Jurkat, Clone E6-1 (cell line): ENCODE data around the gene HOXA13.

Source experiments
- DNase-seq: peaks from one replicate; pipeline ENCODE4 v3.0.0-alpha.2; 2011; ENCODE audit warnings: low read depth, low spot score
- H3K4me3 ChIP-seq: 2 replicates; pipeline ENCODE4 v1.5.1; 2011; ENCODE audit warnings: mild to moderate bottlenecking, low read length, control low read depth, moderate library complexity

Gene HOXA13

DNA sequence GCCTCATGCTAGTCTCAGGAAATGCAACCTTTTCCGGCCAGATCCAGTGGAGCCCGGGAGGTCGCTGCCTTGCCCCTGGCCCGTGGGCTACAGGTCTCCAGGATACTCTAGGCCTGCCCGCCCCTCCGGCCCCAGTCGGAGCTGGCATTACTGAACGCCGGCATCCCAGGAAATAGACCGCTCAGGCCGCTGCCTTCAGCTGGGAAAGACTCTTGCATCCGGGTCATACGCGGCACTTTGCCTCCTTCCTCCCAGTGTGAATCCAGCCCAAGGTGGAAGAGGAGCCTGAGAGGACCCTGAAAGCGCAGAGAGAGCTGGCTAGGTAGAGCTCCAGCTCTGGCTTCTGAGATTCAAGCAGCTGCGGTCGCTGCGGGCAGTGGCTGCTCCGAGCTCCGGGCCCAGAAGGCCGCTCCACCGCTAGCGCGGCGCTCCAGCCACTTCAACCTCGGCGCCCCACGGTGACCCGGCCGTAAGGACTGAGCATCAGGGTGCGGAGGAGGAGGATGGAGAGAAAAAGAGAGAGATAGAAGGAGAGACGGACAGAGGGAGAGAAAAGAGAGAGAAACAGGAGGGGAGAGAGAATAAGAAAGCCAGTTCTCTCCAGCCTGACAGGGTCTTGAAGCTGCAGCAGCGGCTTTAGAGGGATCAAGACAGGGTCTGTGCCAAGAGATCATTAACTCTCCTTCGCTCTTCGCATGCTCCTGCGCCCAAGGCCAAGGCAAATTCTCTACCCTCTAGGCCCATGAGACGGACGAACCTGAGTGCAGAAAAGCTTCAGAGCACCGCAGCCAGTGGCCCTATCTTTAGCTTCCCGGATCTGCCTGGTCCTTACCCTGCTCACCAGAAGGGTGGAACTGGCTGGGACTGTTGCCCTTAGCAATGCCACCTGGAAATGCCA, 24.0 kb downstream of the HOXA13 start:
- no peak for DNase-seq

DNA sequence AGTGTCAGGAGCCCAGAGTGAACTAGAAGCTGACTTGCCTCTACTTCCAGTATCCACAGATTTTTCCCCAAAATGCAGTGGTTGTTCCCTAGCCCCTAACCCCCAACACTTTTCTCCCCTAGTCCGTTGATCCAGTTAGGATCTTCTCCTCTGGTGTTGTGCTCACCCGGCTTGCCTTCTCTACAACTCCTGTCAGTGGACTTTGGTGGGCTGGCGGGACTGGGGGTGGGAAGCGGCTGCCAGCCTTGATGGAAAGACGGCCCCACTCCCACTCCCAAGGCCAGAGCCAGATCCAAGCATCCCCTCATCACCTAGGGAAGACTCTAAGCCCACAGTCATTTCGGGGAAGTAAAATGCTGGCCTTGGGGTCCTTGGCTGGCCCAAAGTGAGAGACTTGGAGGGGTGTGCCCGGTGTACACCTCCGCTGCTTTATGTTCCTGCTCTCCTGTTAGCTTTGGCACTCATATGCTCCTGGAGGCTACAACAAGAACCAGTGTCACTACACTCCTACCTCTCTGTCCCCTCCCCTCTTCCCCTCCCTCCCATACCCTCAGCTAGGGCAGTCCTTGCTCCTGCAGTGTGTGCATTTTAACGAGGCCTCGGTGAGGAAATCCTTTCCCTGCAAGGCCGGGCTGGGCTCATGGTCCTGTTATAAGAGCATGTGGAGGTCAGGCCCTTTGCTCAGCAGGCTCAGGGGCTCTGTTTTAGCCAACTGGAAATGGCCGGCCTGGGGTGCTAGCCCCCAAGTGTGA, 24.8 kb downstream of the HOXA13 start:
- H3K4me3 ChIP-seq = no peak overlapping the region
- DNase-seq = no peak

More for the DNA sequence above, 24.0 kb downstream of the HOXA13 start:
- no peak overlapping the region for H3K4me3 ChIP-seq

DNA sequence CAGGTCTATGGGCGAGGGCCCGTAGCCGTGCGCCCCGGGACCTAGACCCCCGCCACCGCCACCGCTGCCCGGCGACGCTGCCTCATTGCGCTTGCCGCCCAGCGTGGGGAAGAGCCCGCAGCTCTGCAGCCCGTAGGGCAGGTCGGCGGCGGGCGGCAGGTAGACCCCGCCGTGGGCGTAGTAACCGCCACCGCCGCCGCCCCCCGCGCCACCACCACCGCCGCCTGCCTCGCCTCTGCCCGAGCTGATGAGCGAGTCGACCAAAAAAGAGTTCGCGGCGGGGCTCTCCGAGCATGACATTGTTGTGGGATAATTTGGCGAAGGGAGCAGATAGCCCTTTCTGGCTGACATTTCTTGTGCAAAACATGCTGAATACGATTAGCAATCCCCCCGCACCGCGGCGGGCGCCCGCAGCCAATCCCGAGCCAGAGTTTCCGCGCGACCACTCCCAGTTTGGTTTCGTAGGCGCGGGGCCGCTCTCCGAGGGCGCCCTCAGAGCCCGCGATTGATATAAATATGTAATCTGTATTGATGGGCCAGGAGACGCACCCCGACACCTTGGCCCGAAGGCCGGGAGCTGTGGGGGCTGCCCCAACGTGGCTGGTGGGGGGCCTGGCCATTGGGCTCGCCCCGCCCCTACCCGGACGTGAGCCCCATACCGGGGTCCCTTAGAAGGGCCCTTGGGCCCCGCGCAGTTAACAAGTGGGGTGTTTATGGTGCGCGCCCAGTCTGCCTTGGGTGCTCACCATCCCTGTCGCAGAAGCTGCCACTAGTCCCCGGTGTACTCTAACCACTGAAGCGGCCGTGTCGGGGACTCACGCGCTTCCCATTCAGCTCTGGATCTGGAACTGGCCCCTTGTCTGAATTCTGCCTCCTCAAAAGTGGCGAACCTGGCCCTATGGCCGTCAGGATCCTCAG, 25.7 kb downstream of the HOXA13 start, which contains the start of gene HOXA10:
HOXA10 (minus strand) TSS at position 365 of the 918 bp plus-strand sequence; CDS start at position 351, 14 bp downstream.
- no peak for DNase-seq
- no peak within 1 kb of the TSS for H3K4me3 ChIP-seq

DNA sequence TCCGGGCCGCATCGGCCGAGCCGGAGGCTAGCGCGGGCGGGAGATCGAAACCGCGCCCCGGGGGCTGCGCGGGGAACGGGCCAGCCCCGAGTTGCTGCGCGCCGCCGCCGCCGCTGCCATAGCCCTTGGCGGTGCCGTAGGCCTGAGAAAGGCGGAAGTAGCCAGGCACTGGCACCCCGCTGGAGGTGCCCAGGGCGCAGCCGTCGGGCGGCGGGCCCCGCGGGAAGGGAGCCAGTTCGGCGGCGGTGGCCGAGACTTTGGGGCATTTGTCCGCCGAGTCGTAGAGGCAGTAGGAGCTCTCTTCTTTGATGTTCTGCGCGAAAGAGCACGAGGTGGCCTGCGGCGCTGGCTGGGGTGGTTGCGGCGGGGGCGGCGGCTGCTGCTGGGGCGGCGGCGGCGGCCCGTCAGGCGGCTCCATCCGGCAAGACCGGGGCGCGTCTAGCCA, 26.4 kb downstream of the HOXA13 start:
- no peak overlapping the region for H3K4me3 ChIP-seq
- no peak for DNase-seq

DNA sequence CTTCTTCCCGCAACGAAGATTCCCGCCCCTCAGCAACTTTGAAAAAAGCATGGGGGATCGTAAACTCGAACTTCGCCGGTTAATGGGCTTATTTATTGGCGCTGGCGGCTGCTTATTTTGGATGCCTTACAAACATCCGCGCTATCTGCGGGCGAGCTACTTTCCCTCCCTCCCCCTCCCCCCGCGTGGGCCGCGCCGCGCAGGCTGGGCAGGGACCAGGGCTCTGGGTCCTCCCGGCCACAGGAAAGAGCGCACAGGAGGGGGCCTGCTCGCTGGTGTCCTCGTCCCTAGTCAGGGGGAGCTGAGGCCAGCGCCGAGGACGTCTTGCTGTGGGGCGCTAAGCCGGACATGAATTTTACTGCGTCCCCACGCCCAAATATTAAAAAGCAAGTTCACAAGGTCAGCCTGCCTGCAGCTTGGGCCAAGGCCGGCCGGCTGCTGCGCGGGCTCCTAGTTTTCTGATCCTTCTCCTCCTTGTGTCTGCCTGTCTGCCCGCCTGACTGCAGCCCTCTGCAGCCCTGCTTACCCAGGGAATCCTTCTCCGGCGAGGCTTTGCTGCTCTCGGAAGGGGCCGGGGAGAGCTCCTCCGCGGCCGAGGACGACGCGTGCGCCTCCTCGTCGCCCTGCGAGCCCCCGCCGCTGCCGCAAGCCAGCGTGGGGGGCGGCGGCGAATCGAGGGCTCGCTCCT, 26.9 kb downstream of the HOXA13 start:
- no peak overlapping the region for H3K4me3 ChIP-seq
- no peak for DNase-seq

DNA sequence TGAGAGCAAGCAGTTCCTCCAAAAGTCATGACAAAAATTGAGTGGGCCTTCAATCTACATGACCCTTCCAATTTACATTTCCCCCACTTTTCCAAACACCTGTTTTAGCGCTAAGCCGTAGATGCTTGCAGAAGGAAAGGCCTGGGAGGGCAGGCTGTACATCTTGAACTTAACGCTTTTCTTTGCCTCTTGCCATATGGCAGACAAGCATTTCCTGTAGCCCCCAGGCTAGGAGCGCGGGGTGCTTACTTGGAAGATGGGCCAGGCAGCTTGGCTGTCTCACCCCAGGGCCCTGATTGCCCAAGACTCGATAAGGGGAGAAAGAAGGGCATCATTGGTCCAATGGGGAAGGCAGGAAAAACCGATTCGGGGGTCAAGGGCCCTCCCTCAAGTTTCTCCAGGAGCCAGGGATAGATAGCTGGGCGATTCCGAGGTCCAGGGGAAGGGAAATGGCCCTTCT, 27.5 kb downstream of the HOXA13 start:
- DNase-seq = no peak
- H3K4me3 ChIP-seq = no peak overlapping the region

DNA sequence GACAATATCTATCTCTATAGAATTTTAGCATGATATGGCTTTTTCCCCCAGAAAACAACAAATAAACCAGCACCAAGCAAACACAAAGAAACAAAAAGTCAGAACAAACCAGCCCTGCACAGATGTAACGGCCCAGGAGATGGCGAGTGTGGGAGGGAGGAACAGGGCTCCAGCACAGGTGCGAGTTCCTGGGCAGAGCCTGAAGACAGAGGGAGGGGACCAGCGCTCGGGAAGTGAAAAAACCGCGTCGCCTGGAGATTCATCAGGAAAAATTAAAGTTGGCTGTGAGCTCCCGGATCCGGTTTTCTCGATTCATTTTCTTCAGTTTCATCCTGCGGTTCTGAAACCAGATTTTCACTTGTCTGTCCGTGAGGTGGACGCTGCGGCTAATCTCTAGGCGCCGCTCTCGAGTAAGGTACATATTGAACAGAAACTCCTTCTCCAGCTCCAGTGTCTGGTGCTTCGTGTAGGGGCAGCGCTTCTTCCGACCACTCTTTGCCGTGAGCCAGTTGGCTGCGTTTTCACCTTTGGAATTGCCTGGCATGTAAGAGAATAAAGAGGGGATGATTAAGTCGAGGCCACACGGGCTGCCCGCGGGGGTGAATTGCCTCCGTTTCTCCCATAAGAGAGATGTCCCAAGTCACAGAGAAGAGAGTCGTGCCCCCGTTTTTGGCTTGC, 28.1 kb downstream of the HOXA13 start:
- H3K4me3 ChIP-seq = no peak overlapping the region
- DNase-seq = no peak

DNA sequence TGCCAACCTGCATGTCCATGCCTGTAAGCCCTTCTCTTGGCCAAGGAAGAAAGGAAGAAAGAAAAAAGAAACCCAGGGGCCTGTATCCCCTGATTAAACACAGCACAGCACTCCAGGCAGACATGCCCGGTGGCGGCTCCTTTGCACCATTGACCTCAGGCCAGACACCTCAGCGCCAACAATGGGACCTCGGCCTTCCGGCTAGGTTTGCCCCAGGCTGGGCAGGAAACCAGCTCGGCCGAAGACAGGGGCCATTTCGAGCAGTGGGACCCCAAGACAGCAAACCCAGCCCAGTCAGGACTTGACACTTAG, 28.6 kb downstream of the HOXA13 start:
- no peak overlapping the region for H3K4me3 ChIP-seq
- no peak for DNase-seq

DNA sequence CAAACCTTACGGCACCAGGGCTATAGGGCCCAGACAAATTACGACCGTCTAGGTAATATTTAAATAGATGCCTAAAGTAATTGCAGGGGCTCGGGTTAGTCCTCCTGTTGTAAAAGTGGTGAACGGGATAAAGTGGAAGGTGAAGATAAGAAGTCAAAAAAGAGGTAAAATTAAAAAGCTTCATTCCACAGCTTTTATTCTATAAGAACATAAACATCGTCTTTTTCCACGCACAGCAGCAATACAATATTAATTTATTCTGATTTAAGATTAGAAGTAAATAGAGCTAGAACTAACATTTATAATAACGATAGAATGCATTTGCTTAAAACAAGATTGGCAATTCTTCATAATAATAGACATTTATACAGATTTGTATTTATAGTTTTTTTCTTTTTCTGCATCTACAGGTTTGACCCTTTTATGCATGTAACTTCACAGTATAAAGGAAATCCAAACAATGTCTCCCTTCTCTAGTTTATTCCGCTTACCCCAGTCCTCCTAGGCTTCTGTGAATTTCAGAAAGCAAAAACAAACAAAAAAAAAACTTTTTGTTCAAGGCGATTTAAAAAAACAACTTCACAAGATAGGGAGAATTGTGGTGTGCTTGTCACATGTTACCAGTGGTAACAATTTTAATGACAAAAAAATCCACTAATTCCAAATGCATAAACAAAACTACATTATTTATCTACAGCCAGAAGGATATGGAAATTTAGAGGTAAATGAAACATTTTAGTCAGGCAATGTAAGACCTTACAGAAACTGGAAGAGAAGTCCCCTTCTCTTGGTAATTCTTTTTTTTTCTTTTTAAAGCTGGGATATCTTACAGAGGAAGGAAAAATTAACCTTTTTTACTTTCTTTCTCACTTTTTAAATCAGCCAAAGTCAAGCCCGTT, 29.2 kb downstream of the HOXA13 start:
- H3K4me3 ChIP-seq = no peak overlapping the region

DNA sequence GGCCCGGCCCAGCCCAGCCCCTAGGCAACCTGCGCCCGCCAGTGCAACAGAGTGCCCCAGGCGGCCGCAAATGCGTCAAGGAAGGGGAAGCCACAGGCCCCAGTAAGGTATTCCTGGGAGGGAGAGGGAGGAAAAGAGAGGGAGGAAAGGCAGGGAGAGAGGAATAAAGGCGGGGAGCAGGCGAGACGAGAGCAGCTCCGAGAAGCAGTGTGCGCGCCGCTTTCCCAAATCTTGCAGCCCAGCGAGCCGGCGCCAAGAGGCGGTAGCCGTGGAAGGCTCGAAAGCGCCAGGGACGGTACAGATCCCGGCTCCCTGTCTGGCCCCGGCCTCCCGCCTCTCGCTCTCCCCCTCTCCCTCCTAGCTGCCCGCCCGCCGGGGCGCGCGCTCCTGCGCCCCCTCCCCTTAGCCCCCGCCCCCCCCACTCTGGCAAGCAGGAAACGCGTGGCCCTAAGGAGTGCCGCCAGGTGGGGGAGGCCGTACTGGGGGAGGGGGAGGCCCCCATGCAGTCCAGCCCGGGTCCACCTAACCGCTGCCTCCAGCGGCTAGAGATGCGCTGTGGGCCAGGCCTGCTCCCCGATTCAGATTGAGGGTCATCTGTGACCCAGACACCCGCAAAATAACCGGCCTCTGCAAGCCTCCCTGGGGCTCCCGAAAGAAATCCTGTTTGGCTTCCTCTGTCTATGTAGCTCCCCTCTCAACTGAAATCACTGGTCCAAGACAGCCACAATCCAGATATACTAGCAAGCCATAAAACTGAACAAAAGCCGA, 30.0 kb downstream of the HOXA13 start:
- DNase-seq = no peak
- H3K4me3 ChIP-seq = no peak overlapping the region

More for the DNA sequence above, 29.2 kb downstream of the HOXA13 start:
- DNase-seq = no peak

DNA sequence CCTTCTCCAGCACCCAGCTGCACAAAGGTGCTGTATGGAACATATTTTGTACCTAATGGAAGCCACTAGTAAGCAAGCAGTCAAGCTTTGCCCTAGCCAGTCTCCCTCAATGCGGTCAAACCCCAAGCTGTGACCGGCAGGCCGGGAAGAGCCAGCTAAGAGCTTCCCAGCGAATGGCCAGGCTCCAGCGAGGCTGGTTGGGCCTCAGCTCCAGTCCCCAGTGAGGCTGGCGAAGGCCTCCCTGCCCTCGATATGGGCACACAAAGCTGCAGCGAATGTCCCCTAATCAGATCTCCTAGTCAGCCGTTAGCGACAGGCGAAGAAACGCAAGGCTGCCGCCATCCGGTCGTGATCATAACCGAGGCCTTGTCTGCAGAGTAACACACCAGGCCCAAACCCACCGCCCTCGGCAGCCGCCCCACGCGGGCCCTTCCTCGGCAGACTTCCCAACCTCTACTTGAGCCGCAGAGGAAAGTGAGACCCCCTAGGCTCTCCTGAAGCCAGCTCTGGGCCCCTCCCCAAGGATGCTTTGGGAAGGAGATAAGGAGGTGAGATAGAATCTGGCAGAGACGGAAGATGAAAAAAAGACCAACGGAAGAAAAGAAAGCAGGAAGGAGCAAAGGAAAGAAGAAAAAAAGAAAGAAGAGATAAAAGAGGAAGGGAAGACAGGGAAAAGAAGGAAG, 31.5 kb downstream of the HOXA13 start:
- no peak for DNase-seq
- no peak overlapping the region for H3K4me3 ChIP-seq

DNA sequence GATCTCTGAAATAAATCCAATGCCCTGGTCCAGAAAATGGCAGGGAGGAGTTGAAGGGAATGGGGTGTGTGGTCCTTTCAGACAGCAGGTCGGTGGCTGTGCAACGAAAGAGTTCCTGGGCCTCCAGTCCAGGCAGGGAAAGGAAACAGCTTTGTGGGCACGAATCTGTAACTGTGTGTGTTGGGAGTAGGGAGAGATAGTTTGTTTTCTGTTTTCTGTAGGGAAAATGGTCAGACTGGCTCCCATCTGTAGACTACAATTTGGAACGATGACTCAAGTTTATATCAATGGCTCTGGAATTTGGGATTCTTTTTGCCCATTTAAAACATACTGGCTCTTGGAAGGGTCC, 32.0 kb downstream of the HOXA13 start:
- no peak for DNase-seq
- H3K4me3 ChIP-seq = no peak overlapping the region

DNA sequence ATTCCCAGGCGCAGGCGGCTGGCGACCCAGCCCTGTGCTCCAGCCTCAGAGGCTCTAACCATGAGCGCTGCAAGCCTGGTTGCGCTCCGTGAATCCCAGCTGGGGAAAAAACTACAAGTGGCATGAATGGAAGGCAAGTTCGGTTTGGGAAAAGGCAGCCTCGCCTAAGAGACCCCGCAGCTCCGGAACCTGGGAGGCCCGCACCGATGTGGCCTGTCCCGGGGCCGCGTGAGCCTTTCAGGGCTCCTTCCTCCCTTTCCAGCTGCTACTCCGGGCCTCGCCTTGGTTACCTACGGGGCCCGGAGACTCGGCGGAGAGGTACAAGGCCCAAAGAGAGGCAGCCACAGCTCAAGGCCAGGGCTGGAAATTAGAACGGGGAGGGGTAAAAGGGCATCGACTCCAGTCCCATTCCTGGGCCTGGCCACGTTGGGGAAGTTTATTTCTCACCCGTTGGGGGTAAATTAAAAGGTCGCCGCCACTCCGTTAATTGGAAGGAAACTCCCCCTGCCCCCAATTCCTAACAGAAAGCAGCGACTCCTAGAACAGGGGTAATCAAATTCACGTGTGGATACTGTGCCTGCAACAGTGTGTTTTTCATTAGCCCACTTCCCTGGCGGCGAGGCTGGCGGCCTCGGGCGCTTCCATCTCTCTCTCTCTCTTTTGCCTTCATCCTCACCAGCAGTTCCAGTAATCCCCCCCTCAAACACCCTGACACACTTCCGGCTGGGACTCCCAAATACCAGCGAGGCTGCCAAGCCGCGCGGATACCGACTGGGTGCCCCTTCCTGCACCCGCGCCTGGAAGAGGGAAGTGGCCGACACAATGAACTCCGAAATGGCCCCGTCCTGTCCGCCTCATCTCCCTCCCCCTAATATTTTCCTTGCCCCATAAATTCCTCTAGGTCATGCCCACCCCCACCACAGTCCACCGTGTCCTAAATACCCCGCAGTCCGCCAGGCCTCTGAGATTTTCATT, 33.1 kb downstream of the HOXA13 start:
- H3K4me3 ChIP-seq = no peak overlapping the region
- no peak for DNase-seq

DNA sequence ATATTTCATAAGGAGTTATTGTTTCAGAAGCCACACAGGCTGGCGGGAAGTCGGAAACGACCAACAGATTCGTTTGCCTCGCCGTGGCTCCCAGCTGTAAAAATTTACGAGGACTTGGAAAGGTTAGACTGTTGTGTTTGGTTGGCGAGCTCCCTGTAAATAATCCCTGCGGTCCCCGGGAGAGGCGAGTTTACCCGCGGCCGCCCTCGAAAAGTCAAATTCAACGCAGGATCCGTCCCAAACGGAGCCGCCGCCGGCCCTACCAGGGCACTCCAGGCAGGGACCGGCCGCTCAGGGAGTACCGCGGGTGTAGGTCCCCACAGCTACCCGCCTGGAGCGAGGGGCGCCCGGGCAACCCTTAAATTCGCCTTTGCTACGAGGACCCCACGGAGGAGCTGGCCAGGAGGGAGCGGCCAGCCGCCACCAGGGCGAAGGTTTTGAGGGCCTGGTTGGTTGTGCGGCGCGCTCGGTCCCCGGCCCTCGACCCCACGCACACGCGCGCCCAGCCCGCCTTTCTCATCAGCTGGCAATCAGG, 33.8 kb downstream of the HOXA13 start:
- no peak overlapping the region for H3K4me3 ChIP-seq
- DNase-seq = no peak
